Activated naive CD8-positive, alpha-beta T cell treated with anti-CD3 and anti-CD28 coated beads, Interleukin-2, amount 50 U/mL, for 24 hours (primary cell): Measurements from ENCODE around the gene NUDT21.
"Not testable (repeated sequence)": the region's sequence is repeated elsewhere in the genome, so short reads cannot be mapped to it uniquely, and the experiment has no call there.

Source experiments
- ATAC-seq: fragments of 150-1000 bp; cut with Tn5 transposase; one replicate; pipeline ENCODE4 v1.10.0; 2021
- DNase-seq: peaks from one replicate; pipeline ENCODE4 v3.0.0; 2021
- H3K27ac Mint-ChIP-seq: one replicate; pipeline ENCODE4 v1.8.0; 2021; ENCODE audit warnings: mild to moderate bottlenecking, mixed read lengths
- H3K27me3 Mint-ChIP-seq: one replicate; pipeline ENCODE4 v1.8.0; 2021; ENCODE audit warnings: mixed read lengths
- H3K36me3 Mint-ChIP-seq: one replicate; pipeline ENCODE4 v1.8.0; 2021; ENCODE audit warnings: low read depth, mixed read lengths
- H3K4me1 Mint-ChIP-seq: one replicate; pipeline ENCODE4 v1.8.0; 2021; ENCODE audit warnings: mixed read lengths
- H3K4me3 Mint-ChIP-seq: one replicate; pipeline ENCODE4 v1.8.0; 2021; ENCODE audit warnings: mild to moderate bottlenecking, moderate library complexity, mixed read lengths
- H3K9me3 Mint-ChIP-seq: one replicate; pipeline ENCODE4 v1.8.0; 2021; ENCODE audit warnings: mixed read lengths

Gene NUDT21

GRCh38 chr16:56415875-56416274 is 35.3 kb downstream of the NUDT21 start:
- peaks cover 26% of the 10 kb centered on the region for H3K4me1 Mint-ChIP-seq
- H3K27me3 Mint-ChIP-seq = no peaks in the 10 kb centered on the region
- no peak for ATAC-seq
- H3K27ac Mint-ChIP-seq = no peak overlapping the region
- peaks cover 21% of the 10 kb centered on the region for H3K36me3 Mint-ChIP-seq
- no peaks in the 10 kb centered on the region for H3K9me3 Mint-ChIP-seq
- DNase-seq = no peak
- no peak overlapping the region for H3K4me3 Mint-ChIP-seq

- H3K36me3 Mint-ChIP-seq = peaks cover 24% of the 10 kb centered on the region
- no peak overlapping the region for H3K27ac Mint-ChIP-seq
- H3K4me3 Mint-ChIP-seq = no peak overlapping the region
- H3K4me1 Mint-ChIP-seq = peaks cover 17% of the 10 kb centered on the region
- H3K27me3 Mint-ChIP-seq = no peaks in the 10 kb centered on the region
- H3K9me3 Mint-ChIP-seq = no peaks in the 10 kb centered on the region
- ATAC-seq (no peak), DNase-seq (no peak)
Observed at GRCh38 chr16:56414366-56414765, 36.8 kb downstream of the NUDT21 start.

- Mint-ChIP-seq H3K4me1 (peaks cover 17% of the 10 kb centered on the region), H3K9me3 (no peaks in the 10 kb centered on the region), H3K27ac (no peak overlapping the region), H3K27me3 (no peaks in the 10 kb centered on the region), H3K4me3 (no peak overlapping the region), H3K36me3 (peaks cover 32% of the 10 kb centered on the region)
- ATAC-seq (no peak), DNase-seq (no peak)
Observed at GRCh38 chr16:56413381-56413780, 37.8 kb downstream of the NUDT21 start.

- ATAC-seq (no peak), DNase-seq (no peak)
- peaks cover 38% of the 10 kb centered on the region for H3K36me3 Mint-ChIP-seq
- H3K27me3 Mint-ChIP-seq = no peaks in the 10 kb centered on the region
- H3K27ac Mint-ChIP-seq = no peak overlapping the region
- no peak overlapping the region for H3K4me3 Mint-ChIP-seq
- H3K9me3 Mint-ChIP-seq = no peaks in the 10 kb centered on the region
- H3K4me1 Mint-ChIP-seq = peaks cover 13% of the 10 kb centered on the region
Observed at GRCh38 chr16:56411624-56412023, 39.5 kb downstream of the NUDT21 start.

GRCh38 chr16:56411123-56411522 is 40.0 kb downstream of the NUDT21 start:
- Mint-ChIP-seq H3K27ac (no peak overlapping the region), H3K36me3 (peaks cover 38% of the 10 kb centered on the region), H3K27me3 (no peaks in the 10 kb centered on the region), H3K4me3 (no peak overlapping the region), H3K9me3 (no peaks in the 10 kb centered on the region), H3K4me1 (peaks cover 12% of the 10 kb centered on the region)
- ATAC-seq (no peak), DNase-seq (no peak)

- Mint-ChIP-seq H3K4me3 (no peak overlapping the region), H3K9me3 (no peaks in the 10 kb centered on the region), H3K36me3 (peaks cover 41% of the 10 kb centered on the region), H3K27me3 (no peaks in the 10 kb centered on the region), H3K27ac (no peak overlapping the region), H3K4me1 (peaks cover 3% of the 10 kb centered on the region)
- ATAC-seq = no peak
- no peak for DNase-seq
Observed at GRCh38 chr16:56409195-56409594, 41.9 kb downstream of the NUDT21 start.

GRCh38 chr16:56408379-56409098 is 42.6 kb downstream of the NUDT21 start:
- H3K27ac Mint-ChIP-seq = no peak overlapping the region
- DNase-seq = no peak
- no peak for ATAC-seq
- H3K9me3 Mint-ChIP-seq = no peaks in the 10 kb centered on the region
- no peaks in the 10 kb centered on the region for H3K27me3 Mint-ChIP-seq
- no peak overlapping the region for H3K4me3 Mint-ChIP-seq
- H3K36me3 Mint-ChIP-seq = peaks cover 40% of the 10 kb centered on the region
- H3K4me1 Mint-ChIP-seq = peaks cover 2% of the 10 kb centered on the region

GRCh38 chr16:56405977-56406672 is 45.0 kb downstream of the NUDT21 start:
- H3K9me3 Mint-ChIP-seq = no peaks in the 10 kb centered on the region
- no peak overlapping the region for H3K27ac Mint-ChIP-seq
- no peaks in the 10 kb centered on the region for H3K27me3 Mint-ChIP-seq
- no peaks in the 10 kb centered on the region for H3K4me1 Mint-ChIP-seq
- no peak for DNase-seq
- no peak for ATAC-seq
- peaks cover 48% of the 10 kb centered on the region for H3K36me3 Mint-ChIP-seq
- no peak overlapping the region for H3K4me3 Mint-ChIP-seq

GRCh38 chr16:56401482-56401881 is 49.6 kb downstream of the NUDT21 start:
- Mint-ChIP-seq H3K4me3 (no peak overlapping the region), H3K9me3 (no peaks in the 10 kb centered on the region), H3K4me1 (no peaks in the 10 kb centered on the region), H3K27me3 (no peaks in the 10 kb centered on the region), H3K36me3 (peaks cover 39% of the 10 kb centered on the region), H3K27ac (no peak overlapping the region)
- peak; percentile 52 for ATAC-seq
- no peak for DNase-seq

GRCh38 chr16:56400458-56400857 is 50.7 kb downstream of the NUDT21 start:
- Mint-ChIP-seq H3K27ac (no peak overlapping the region), H3K4me1 (no peaks in the 10 kb centered on the region), H3K9me3 (no peaks in the 10 kb centered on the region), H3K4me3 (no peak overlapping the region), H3K36me3 (peaks cover 45% of the 10 kb centered on the region), H3K27me3 (no peaks in the 10 kb centered on the region)
- DNase-seq (no peak), ATAC-seq (no peak)

GRCh38 chr16:56399486-56399885 is 51.6 kb downstream of the NUDT21 start:
- H3K4me3 Mint-ChIP-seq = no peak overlapping the region
- H3K36me3 Mint-ChIP-seq = peaks cover 47% of the 10 kb centered on the region
- H3K27me3 Mint-ChIP-seq = no peaks in the 10 kb centered on the region
- no peak for DNase-seq
- no peak for ATAC-seq
- H3K27ac Mint-ChIP-seq = no peak overlapping the region
- no peaks in the 10 kb centered on the region for H3K9me3 Mint-ChIP-seq
- no peaks in the 10 kb centered on the region for H3K4me1 Mint-ChIP-seq

GRCh38 chr16:56399047-56399446 is 52.1 kb downstream of the NUDT21 start:
- Mint-ChIP-seq H3K27ac (no peak overlapping the region), H3K27me3 (no peaks in the 10 kb centered on the region), H3K4me3 (no peak overlapping the region), H3K36me3 (peaks cover 46% of the 10 kb centered on the region), H3K4me1 (no peaks in the 10 kb centered on the region), H3K9me3 (no peaks in the 10 kb centered on the region)
- ATAC-seq (no peak), DNase-seq (no peak)

- not testable (repeated sequence) for ATAC-seq, H3K9me3 Mint-ChIP-seq, H3K27me3 Mint-ChIP-seq, DNase-seq, H3K4me1 Mint-ChIP-seq, H3K27ac Mint-ChIP-seq, H3K4me3 Mint-ChIP-seq
- peaks cover 49% of the 10 kb centered on the region for H3K36me3 Mint-ChIP-seq
Observed at GRCh38 chr16:56396724-56397123, 54.4 kb downstream of the NUDT21 start.

- DNase-seq = no peak
- Mint-ChIP-seq H3K27ac (peak overlapping the region; percentile 53), H3K4me3 (no peak overlapping the region), H3K9me3 (no peaks in the 10 kb centered on the region), H3K4me1 (peaks cover 6% of the 10 kb centered on the region), H3K36me3 (peaks cover 63% of the 10 kb centered on the region), H3K27me3 (no peaks in the 10 kb centered on the region)
- no peak for ATAC-seq
Observed at GRCh38 chr16:56389554-56389953, 61.6 kb downstream of the NUDT21 start.

- peaks cover 7% of the 10 kb centered on the region for H3K9me3 Mint-ChIP-seq
- peaks cover 6% of the 10 kb centered on the region for H3K4me1 Mint-ChIP-seq
- no peaks in the 10 kb centered on the region for H3K27me3 Mint-ChIP-seq
- no peak for ATAC-seq
- H3K36me3 Mint-ChIP-seq = peaks cover 69% of the 10 kb centered on the region
- DNase-seq = no peak
- H3K27ac Mint-ChIP-seq = no peak overlapping the region
- no peak overlapping the region for H3K4me3 Mint-ChIP-seq
Observed at GRCh38 chr16:56388209-56388608, 62.9 kb downstream of the NUDT21 start.
